GM04504 (cell line): ENCODE data around the gene CLIP4.

ENCODE experiments used
- DNase-seq: peaks from one replicate; pipeline ENCODE4 v3.0.0-alpha.2; 2012; ENCODE audit warnings: low read depth

The CLIP4 gene

GRCh38 chr2:29189052-29189451 lies 73.8 kb downstream of the CLIP4 start:
- DNase-seq = no peak

- DNase-seq = no peak
Observed at GRCh38 chr2:29191817-29192216, 76.6 kb downstream of the CLIP4 start.

GRCh38 chr2:29192526-29192925 lies 77.3 kb downstream of the CLIP4 start:
- DNase-seq = peak; percentile 20

GRCh38 chr2:29193111-29193510 lies 77.9 kb downstream of the CLIP4 start:
- no peak for DNase-seq

GRCh38 chr2:29193681-29194080 lies 78.5 kb downstream of the CLIP4 start:
- DNase-seq = no peak

- DNase-seq = no peak
Observed at GRCh38 chr2:29195796-29196195, 80.6 kb downstream of the CLIP4 start.

GRCh38 chr2:29196792-29197788 lies 81.9 kb downstream of the CLIP4 start:
- DNase-seq = no peak

- DNase-seq = no peak
Observed at GRCh38 chr2:29201979-29202378, 86.8 kb downstream of the CLIP4 start.

GRCh38 chr2:29202819-29203495 lies 87.7 kb downstream of the CLIP4 start:
- DNase-seq = no peak

- DNase-seq = no peak
Observed at GRCh38 chr2:29206941-29207340, 91.7 kb downstream of the CLIP4 start.

- DNase-seq = no peak
Observed at GRCh38 chr2:29207352-29208148, 92.3 kb downstream of the CLIP4 start.

- no peak for DNase-seq
Observed at GRCh38 chr2:29209551-29209950, 94.3 kb downstream of the CLIP4 start.

GRCh38 chr2:29212009-29212408 lies 96.8 kb downstream of the CLIP4 start:
- DNase-seq = peak; percentile 30

- no peak for DNase-seq
Observed at GRCh38 chr2:29213888-29214291, 98.7 kb downstream of the CLIP4 start.

- no peak for DNase-seq
Observed at GRCh38 chr2:29215073-29215472, 99.9 kb downstream of the CLIP4 start.

- DNase-seq = no peak
Observed at GRCh38 chr2:29215739-29216608, 100.8 kb downstream of the CLIP4 start.

- DNase-seq = no peak
Observed at GRCh38 chr2:29216609-29216909, 101.3 kb downstream of the CLIP4 start.

- DNase-seq = no peak
Observed at GRCh38 chr2:29218071-29218470, 102.9 kb downstream of the CLIP4 start.

- DNase-seq = no peak
Observed at GRCh38 chr2:29218550-29219125, 103.4 kb downstream of the CLIP4 start.

GRCh38 chr2:29219374-29219773 lies 104.2 kb downstream of the CLIP4 start:
- DNase-seq = no peak
